Brain pericyte (primary cell): ENCODE results near the gene ITFG1.
"Not testable (repeated sequence)": the region's sequence is repeated elsewhere in the genome, so short reads cannot be mapped to it uniquely, and the experiment has no call there.

ENCODE experiments used
- DNase-seq: peaks from one replicate; pipeline ENCODE4 v3.0.0-alpha.2; 2012; ENCODE audit warnings: low read depth, low spot score

Gene ITFG1

DNA sequence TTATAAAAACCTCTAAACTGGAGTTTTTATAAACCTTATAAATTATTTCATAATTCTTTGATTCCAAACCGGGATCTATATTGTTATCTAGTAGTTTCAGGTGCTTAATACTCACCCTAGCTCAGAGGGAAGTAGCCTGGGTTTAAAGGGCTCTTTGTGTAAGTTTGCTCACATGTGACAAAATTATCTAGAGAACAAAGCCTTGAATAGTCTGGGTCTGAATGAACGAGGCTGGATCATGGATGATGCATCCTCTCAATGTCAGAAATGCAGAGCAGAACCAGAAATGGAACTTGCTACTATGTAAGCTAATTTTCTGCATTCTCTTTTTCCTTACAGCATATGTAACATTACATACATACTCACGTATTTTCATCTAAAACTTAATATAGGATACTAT, 213.2 kb downstream of the ITFG1 start:
- DNase-seq: no peak

GRCh38 chr16:47244206-47244605, 216.7 kb downstream of the ITFG1 start:
- no peak for DNase-seq

DNA sequence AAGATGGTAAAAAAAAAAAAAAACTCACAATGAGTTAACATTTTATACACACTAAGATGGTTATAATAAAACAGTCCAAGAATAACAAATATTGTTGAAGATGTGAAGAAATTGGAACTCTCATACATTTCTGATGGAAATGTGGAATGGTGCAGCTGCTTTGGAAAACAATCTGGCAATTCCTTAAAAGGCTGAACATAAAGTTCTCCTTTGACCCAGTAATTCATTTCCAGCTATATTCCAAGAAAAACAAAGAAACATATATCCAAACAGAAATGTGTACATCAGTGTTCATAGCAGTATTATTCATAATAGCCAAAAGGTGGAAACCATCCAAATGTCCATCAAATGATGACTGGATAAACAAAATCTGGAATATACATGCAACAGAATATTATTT, 219.8 kb downstream of the ITFG1 start:
- no peak for DNase-seq

- no peak for DNase-seq
Measured at GRCh38 chr16:47236716-47237115, 224.1 kb downstream of the ITFG1 start.

DNA sequence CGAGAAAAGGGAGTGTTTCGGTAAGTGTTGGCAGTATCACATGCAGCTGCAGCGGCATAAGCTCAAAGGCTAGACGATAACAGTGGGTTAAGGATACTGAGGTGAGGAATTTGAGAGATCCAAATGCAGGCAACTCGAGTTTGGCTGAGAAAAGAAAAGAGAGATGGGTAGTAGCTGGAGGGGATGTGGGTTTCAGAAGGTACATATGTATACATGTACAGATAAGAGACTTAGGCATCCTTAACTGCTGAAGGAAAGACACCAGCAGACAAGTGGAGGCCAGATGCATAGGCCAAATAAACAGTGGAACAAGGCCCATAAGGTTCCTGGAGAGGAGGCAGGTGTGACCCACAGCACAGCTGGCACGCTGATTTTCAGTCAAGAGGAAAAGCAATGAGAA, 230.6 kb downstream of the ITFG1 start:
- DNase-seq: no peak

GRCh38 chr16:47229053-47230050, 231.5 kb downstream of the ITFG1 start:
- DNase-seq: no peak

DNA sequence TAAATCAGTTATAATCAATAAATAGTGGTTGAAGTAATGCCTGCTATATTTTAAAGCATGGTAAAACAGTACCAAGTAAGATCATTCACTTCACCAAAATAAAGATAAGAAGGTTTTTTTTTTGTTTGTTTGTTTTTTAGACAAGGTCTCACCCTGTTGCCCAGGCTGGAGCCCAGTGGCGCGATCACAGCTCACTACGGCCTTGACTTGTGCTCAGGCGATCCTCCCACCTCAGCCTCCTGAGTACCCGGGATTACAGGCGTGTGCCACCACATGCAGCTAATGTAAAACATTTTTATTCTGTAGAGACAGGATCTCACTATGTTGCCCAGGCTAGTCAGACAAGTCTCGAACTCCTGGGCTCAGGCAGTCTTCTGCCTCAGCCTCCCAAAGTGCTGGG, 232.6 kb downstream of the ITFG1 start:
- no peak for DNase-seq

GRCh38 chr16:47213761-47214440, 247.0 kb downstream of the ITFG1 start:
- DNase-seq: no peak

DNA sequence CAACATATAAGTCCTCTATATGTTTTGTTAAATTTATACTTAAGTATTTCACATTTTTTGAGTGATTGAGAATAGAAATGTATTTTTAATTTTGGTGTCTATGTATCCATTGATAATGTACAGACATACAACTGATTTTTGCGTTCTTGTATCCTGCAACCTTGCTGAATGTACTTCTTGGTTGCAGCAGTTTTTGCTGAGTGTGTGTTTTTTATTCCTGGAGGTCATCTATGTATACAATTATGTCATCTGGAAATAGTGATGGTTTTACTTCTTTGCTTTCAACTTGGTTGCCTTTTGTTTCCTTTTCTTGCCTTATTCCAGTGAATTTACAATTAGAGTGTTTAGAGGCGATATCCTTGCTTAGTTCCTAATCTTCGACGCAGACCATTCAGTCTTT, 249.6 kb downstream of the ITFG1 start:
- no peak for DNase-seq

DNA sequence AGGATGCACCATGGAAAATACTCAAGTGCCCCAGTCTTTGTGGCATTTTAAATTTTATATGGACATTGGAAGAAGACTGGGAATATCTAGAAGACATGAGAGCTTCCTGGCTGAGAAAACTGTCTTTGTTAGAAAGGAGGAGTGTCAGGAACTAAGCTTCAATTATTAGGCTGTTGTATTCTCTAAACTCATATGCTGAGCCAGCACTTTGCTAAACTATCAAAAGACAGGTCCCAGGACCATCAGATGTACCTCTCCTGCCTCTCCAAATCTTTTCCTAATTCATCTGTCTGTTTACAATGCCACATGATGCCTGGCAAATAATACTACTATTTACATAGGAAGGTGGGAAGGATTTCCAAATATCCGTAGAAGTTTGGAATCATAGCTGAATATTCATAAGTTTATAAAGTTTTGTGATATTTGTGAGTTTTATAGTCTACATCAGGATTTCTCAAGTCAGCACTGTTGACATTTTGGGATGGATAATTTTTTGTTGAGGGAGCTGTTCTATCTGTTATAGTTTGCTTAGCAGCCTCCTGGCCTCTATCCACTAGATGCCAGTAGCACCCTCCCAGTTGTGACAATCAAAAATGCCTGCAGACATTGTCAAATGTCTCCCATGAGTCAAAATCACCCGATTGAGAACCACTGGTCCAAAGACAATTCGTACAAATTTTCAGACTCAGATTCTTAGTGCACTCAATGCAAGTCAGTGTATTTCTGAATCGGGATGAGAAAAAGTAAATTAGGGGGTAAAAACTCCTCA, 255.9 kb downstream of the ITFG1 start:
- DNase-seq: no peak

DNA sequence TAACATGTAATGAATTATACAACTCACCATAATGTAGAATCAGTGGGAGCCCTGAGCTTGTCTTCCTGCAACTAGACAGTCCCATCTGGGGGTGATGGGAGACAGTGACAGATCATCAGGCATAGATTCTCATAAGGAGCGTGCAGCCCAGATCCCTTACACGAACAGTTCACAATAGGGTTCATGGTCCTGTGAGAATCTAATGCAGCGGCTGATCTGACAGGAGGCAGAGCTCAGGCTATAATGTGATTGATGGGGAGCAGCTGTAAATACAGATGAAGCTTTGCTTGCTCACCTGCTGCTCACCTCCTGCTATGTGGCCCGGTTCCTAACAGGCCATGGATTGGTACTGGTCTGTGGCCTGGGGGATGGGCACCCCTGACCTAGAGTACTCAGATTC, 257.4 kb downstream of the ITFG1 start:
- DNase-seq: not testable (repeated sequence)

DNA sequence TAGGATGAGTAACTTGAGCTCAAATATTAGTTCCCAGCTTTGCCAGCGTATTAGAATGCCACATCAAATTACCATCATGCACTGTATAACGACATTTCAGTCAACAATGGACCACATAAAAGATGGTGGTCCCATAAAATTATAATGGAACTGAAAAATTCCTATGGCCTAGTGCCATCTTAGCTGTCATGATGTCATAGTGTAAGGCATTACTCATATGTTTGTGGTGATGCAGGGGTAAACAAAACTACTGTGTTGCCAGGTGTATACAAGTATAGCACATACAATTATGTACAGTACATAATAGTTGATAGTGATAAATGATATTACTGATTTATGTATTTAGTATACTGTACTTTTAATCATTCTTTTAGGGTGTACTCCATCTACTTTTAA, 262.7 kb downstream of the ITFG1 start:
- no peak for DNase-seq

- no peak for DNase-seq
Measured at GRCh38 chr16:47197536-47198179, 263.2 kb downstream of the ITFG1 start.

- DNase-seq: no peak
Measured at GRCh38 chr16:47196457-47196856, 264.4 kb downstream of the ITFG1 start.

DNA sequence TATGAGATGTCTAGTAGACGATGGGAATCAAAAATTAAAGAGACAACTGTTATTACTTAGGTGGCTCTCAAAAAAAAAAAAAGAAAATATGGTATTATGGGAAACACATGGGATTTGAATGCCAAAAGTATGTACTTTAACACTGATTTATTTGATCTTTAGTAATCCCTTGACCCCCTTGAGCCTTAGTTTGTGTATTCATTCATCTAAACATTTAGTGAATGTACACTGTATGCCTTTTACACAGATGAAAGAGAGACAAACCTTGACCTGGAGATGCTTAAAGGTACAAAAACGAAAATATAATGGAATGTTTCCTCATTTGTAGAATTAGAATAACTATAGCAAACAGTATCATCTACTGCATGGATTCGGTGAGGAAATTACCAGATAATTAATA, 278.5 kb downstream of the ITFG1 start:
- no peak for DNase-seq

DNA sequence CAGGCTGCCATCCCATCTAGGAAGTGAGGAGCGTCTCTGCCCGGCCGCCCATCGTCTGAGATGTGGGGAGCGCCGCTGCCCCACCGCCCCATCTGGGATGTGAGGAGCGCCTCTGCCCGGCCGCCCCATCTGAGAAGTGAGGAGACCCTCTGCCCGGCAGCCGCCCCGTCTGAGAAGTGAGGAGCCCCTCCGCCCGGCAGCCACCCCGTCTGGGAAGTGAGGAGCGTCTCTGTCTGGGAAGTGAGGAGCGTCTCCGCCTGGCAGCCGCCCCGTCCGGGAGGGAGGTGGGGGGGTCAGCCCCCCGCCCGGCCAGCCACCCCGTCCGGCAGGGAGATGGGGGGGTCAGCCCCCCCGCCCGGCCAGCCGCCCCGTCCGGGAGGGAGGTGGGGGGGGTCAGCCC, 279.8 kb downstream of the ITFG1 start:
- not testable (repeated sequence) for DNase-seq

DNA sequence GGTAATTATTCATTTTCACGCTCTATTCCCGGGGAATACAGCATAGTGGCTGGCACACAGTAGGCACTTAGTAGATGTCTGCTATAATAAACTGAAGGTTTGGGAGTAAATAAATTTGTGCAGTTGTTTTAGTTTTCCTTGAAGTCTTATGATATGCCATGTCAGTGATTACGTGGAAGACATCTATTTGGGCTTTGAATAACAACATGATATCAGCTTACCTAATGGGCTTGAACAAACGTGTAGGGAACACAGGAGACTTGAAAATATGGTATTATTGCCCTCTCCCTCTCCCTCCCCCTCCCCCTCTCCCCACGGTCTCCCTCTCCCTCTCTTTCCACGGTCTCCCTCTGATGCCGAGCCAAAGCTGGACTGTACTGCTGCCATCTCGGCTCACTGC, 280.8 kb downstream of the ITFG1 start:
- DNase-seq: no peak

- DNase-seq: no peak
Measured at GRCh38 chr16:47175152-47175551, 285.7 kb downstream of the ITFG1 start.

GRCh38 chr16:47162670-47163420, 298.0 kb downstream of the ITFG1 start:
- DNase-seq: no peak

DNA sequence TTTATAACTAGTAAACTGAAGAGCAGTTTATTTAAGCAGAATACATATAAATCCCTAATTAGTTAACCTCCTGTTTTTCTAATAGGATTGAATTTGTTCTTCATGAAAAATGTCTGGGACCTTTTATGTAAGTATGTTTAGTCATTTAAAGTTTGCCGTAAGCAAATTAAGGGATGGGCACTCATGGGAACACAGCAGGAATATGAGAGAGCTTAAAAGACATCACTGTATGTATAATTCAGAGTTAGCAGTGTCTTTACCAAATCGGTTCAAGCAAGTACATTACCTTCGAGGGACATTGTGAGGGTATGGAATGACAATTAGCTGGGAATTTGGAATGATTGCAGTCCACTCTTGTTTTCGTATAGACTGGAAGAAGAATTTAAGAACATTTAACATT, 299.4 kb downstream of the ITFG1 start:
- DNase-seq: no peak

- no peak for DNase-seq
Measured at GRCh38 chr16:47160422-47160821, 300.4 kb downstream of the ITFG1 start.
